ENCODE data around the gene RAB9B. TPM values are rescaled to one million over a fixed set of nuclear protein-coding genes. Genes with fewer than 3 reads are reported as not detected.

The RAB9B gene
- polyA plus RNA-seq, 3 donors = 0.01 to 0.08 TPM; not detected in 1

DNA sequence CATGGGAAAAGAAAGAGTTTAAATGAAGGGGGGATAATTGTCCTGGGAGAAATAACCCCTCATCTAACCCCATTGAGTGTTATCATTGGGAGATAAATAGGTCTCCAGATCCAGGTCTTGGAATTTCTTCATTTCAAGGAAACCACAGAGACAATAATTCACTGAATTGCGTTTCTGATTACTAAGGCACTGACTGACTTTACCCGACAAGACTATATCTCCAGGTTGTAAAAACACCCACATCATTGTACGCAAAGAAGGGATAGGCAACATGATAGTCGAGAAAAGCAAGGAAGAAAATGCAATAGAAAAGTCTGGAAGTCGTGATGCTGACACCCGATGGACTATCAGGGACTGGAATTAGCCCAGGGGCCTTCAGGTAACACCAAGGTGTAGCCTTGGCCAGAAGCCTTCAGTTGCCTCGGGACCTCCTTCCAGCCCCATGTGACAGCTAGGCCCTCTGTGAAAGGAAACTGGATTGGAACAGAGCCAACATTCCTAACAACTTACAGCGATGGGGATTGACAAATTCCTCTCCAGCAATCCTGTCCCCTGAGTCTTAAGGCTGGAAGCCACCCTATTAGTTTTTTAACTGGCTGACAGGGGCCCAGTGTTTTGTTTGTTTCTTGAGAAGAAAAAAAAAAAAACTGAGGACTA, 46.5 kb upstream of the RAB9B start:
- Mint-ChIP-seq H3K27ac (no peak overlapping the region), H3K4me1 (no peaks in the 10 kb centered on the region), H3K27me3 (ENCODE audit: low read depth in 3 of 3) (peaks cover 0 to 10% (median 0%) of the 10 kb centered on the region in 3 donors), H3K9me3 (peaks cover 0 to 1% (median 0%) of the 10 kb centered on the region in 7 donors), H3K36me3 (no peaks in the 10 kb centered on the region), H3K4me3 (no peak overlapping the region)
- H4K20me1 ChIP-seq (ENCODE audit: insufficient read depth, low read length) = no peaks in the 10 kb centered on the region
- no peak for TF ChIP-seq CTCF (IDR thresholded peaks at IDR 0.05)
- H3K79me2 ChIP-seq (ENCODE audit: insufficient read depth, low read length) = no peaks in the 10 kb centered on the region
- intact Hi-C loops (cut with micrococcal nuclease) = no loop called here
- no peak overlapping the region for H3K4me2 ChIP-seq (replicated peaks; ENCODE audit: extremely low read depth, low read length, poor library complexity, severe bottlenecking)
- DNase-seq = no peak
- H3K36me3 ChIP-seq (replicated peaks in 1 of 2; ENCODE audit: control insufficient read depth in 1 of 2, insufficient read depth in 2 of 2, low read length in 2 of 2) = no peaks in the 10 kb centered on the region
- no peaks in the 10 kb centered on the region for H3K27me3 ChIP-seq (ENCODE audit: control insufficient read depth in 2 of 2, insufficient read depth in 2 of 2, low read length in 2 of 2)
- no peak overlapping the region for H2AFZ ChIP-seq (ENCODE audit: insufficient read depth, low read depth, low read length, poor library complexity, severe bottlenecking)
- H3K4me3 ChIP-seq (replicated peaks in 1 of 3; ENCODE audit: low read depth in 2 of 3, low read length in 3 of 3) = no peak overlapping the region
- H3K9ac ChIP-seq (ENCODE audit: insufficient read depth, low read length, poor library complexity, severe bottlenecking) = no peak overlapping the region
- WGBS (ENCODE audit: insufficient coverage) = no CpG with 5 or more reads among the region's 8 CpGs
- no peak overlapping the region for H3K27ac ChIP-seq (ENCODE audit: low read depth in 1 of 2, low read length in 2 of 2)
- H3K4me1 ChIP-seq (ENCODE audit: control insufficient read depth in 1 of 2, insufficient read depth in 2 of 2, low read length in 2 of 2) = no peaks in the 10 kb centered on the region
- H3K9me3 ChIP-seq (replicated peaks in 1 of 2; ENCODE audit: control insufficient read depth in 1 of 2, insufficient read depth in 1 of 2, low read length in 2 of 2) = no peaks in the 10 kb centered on the region

GRCh38 chrX:103877571-103877970, 45.5 kb upstream of the RAB9B start:
- TF ChIP-seq CTCF (IDR thresholded peaks at IDR 0.05) = no peak
- WGBS (ENCODE audit: insufficient coverage) = no CpG with 5 or more reads among the region's 3 CpGs
- no peak overlapping the region for H3K27ac ChIP-seq (ENCODE audit: low read depth in 1 of 2, low read length in 2 of 2)

More at GRCh38 chrX:103877571-103877970, 45.5 kb upstream of the RAB9B start:
- H3K27me3 ChIP-seq (ENCODE audit: control insufficient read depth in 2 of 2, insufficient read depth in 2 of 2, low read length in 2 of 2) = no peaks in the 10 kb centered on the region
- H3K4me3 ChIP-seq (replicated peaks in 1 of 3; ENCODE audit: low read depth in 2 of 3, low read length in 3 of 3) = no peak overlapping the region
- H3K4me2 ChIP-seq (replicated peaks; ENCODE audit: extremely low read depth, low read length, poor library complexity, severe bottlenecking) = no peak overlapping the region
- H3K27ac Mint-ChIP-seq = no peak overlapping the region
- H3K4me3 Mint-ChIP-seq = no peak overlapping the region
- peaks cover 0 to 1% (median 0%) of the 10 kb centered on the region in 7 donors for H3K9me3 Mint-ChIP-seq
- DNase-seq = no peak
- intact Hi-C loops (cut with micrococcal nuclease) = no loop called here
- no peaks in the 10 kb centered on the region for H3K4me1 ChIP-seq (ENCODE audit: control insufficient read depth in 1 of 2, insufficient read depth in 2 of 2, low read length in 2 of 2)
- H3K36me3 ChIP-seq (replicated peaks in 1 of 2; ENCODE audit: control insufficient read depth in 1 of 2, insufficient read depth in 2 of 2, low read length in 2 of 2) = no peaks in the 10 kb centered on the region
- no peaks in the 10 kb centered on the region for H3K36me3 Mint-ChIP-seq
- no peaks in the 10 kb centered on the region for H3K79me2 ChIP-seq (ENCODE audit: insufficient read depth, low read length)
- H2AFZ ChIP-seq (ENCODE audit: insufficient read depth, low read depth, low read length, poor library complexity, severe bottlenecking) = no peak overlapping the region
- H4K20me1 ChIP-seq (ENCODE audit: insufficient read depth, low read length) = no peaks in the 10 kb centered on the region
- no peaks in the 10 kb centered on the region for H3K9me3 ChIP-seq (replicated peaks in 1 of 2; ENCODE audit: control insufficient read depth in 1 of 2, insufficient read depth in 1 of 2, low read length in 2 of 2)
- no peak overlapping the region for H3K9ac ChIP-seq (ENCODE audit: insufficient read depth, low read length, poor library complexity, severe bottlenecking)
- H3K27me3 Mint-ChIP-seq (ENCODE audit: low read depth in 3 of 3) = peaks cover 0 to 10% (median 0%) of the 10 kb centered on the region in 3 donors
- H3K4me1 Mint-ChIP-seq = no peaks in the 10 kb centered on the region

Measured in CD14-positive monocyte (primary cell).